GM23338 (cell line): Measurements from ENCODE around the gene HEMK1. TPM values are rescaled to one million over a fixed set of nuclear protein-coding genes. Genes with fewer than 3 reads are reported as not detected.

Experiments used
- ATAC-seq: fragments of 200-7000 bp; cut with Tn5 transposase; 3 replicates; pipeline ENCODE4 v1.9.1; 2020
- DNase-seq: peaks from one replicate; pipeline ENCODE4 v3.0.0-alpha.2; 2015; ENCODE audit warnings: low spot score
- H2AFZ ChIP-seq: fragments of 200-600 bp; sonication (generic); 2 replicates; pipeline ENCODE4 v1.8.0; 2016; ENCODE audit warnings: antibody characterized with exemption, mild to moderate bottlenecking, moderate library complexity
- H3F3A ChIP-seq: fragments of 200-600 bp; sonication (generic); replicated peaks from 2 replicates; pipeline ENCODE4 v1.8.0; 2017; ENCODE audit warnings: antibody characterized with exemption, mixed run types, low read depth
- H3K27ac ChIP-seq: fragments of 200-600 bp; sonication (generic); 2 replicates; pipeline ENCODE4 v1.6.1; 2016; ENCODE audit warnings: low read depth
- H3K27me3 ChIP-seq: fragments of 200-600 bp; sonication (generic); 2 replicates; pipeline ENCODE4 v1.8.0; 2016; ENCODE audit warnings: mild to moderate bottlenecking, mixed run types, moderate library complexity; ENCODE audit not compliant: insufficient read depth
- H3K36me3 ChIP-seq: fragments of 200-600 bp; sonication (generic); 2 replicates; pipeline ENCODE4 v1.8.0; 2016; ENCODE audit warnings: mild to moderate bottlenecking; ENCODE audit not compliant: insufficient read depth
- H3K4me1 ChIP-seq: fragments of 200-600 bp; sonication (generic); 2 replicates; pipeline ENCODE4 v1.8.0; 2016; ENCODE audit warnings: mild to moderate bottlenecking, moderate library complexity; ENCODE audit not compliant: insufficient read depth
- H3K4me2 ChIP-seq: fragments of 200-600 bp; sonication (generic); 2 replicates; pipeline ENCODE4 v1.7.1; 2017; ENCODE audit warnings: mixed run types
- H3K4me3 ChIP-seq: fragments of 200-600 bp; sonication (generic); 2 replicates; pipeline ENCODE4 v1.6.1; 2016; ENCODE audit warnings: mixed run types
- H3K79me2 ChIP-seq: fragments of 200-600 bp; sonication (generic); replicated peaks from 2 replicates; pipeline ENCODE4 v1.8.0; 2017; ENCODE audit warnings: mild to moderate bottlenecking; ENCODE audit not compliant: insufficient read depth
- H3K9me2 ChIP-seq: fragments of 200-600 bp; sonication (generic); 2 replicates; pipeline ENCODE4 v1.8.0; 2017; ENCODE audit not compliant: insufficient read depth
- H4K20me1 ChIP-seq: fragments of 200-600 bp; sonication (generic); replicated peaks from 2 replicates; pipeline ENCODE4 v1.8.0; 2017; ENCODE audit warnings: mild to moderate bottlenecking; ENCODE audit not compliant: insufficient read depth
- H3K27ac Mint-ChIP-seq: 2 replicates; pipeline ENCODE4 v1.8.0; 2020; ENCODE audit warnings: inconsistent platforms, mild to moderate bottlenecking, moderate library complexity, mixed read lengths
- H3K27me3 Mint-ChIP-seq: 3 replicates; pipeline ENCODE4 v1.8.0; 2022; ENCODE audit warnings: low read depth, mild to moderate bottlenecking, moderate library complexity, mixed read lengths, inconsistent platforms; ENCODE audit not compliant: insufficient read depth, poor library complexity
- H3K36me3 Mint-ChIP-seq: 3 replicates; pipeline ENCODE4 v1.8.0; 2021; ENCODE audit warnings: low read depth, mild to moderate bottlenecking, inconsistent platforms, moderate library complexity, mixed read lengths
- H3K4me1 Mint-ChIP-seq: 3 replicates; pipeline ENCODE4 v1.8.0; 2020; ENCODE audit warnings: mild to moderate bottlenecking, inconsistent platforms, mixed read lengths
- H3K4me3 Mint-ChIP-seq: 3 replicates; pipeline ENCODE4 v1.8.0; 2021; ENCODE audit warnings: moderate library complexity, mild to moderate bottlenecking, inconsistent platforms, mixed read lengths
- H3K9me3 Mint-ChIP-seq: 3 replicates; pipeline ENCODE4 v1.8.0; 2020; ENCODE audit warnings: moderate library complexity, mild to moderate bottlenecking, inconsistent platforms, mixed read lengths
- CTCF ChIP-seq, 2 experiments: fragments of 200-600 bp in 1 of 2; sonication (generic) in 1 of 2; conservative IDR thresholded peaks; 2 replicates each; pipeline versions ENCODE4 v1.5.1 to v1.6.1; 2016 to 2017; ENCODE audit warnings: antibody characterized with exemption in 2 of 2, low read depth in 2 of 2, mild to moderate bottlenecking in 2 of 2, moderate library complexity in 1 of 2
- ETS1 ChIP-seq: IDR thresholded peaks from 2 replicates; pipeline ENCODE4 v1.6.1; 2016; ENCODE audit warnings: antibody characterized with exemption
- EZH2 ChIP-seq: fragments of 200-600 bp; sonication (generic); IDR thresholded peaks from one replicate; pipeline ENCODE4 v1.8.0; 2017; ENCODE audit warnings: antibody characterized with exemption, mild to moderate bottlenecking, low read depth; ENCODE audit not compliant: unreplicated experiment
- NANOG ChIP-seq: IDR thresholded peaks from 2 replicates; pipeline ENCODE4 v1.6.1; 2016; ENCODE audit warnings: antibody characterized with exemption, borderline replicate concordance
- STAT1 ChIP-seq: IDR thresholded peaks from one replicate; pipeline ENCODE4 v1.6.1; 2016; ENCODE audit warnings: antibody characterized with exemption; ENCODE audit not compliant: unreplicated experiment
- ZNF114 ChIP-seq: fragments of 250-450 bp; sonication (Bioruptor Pico); IDR thresholded peaks from 2 replicates; pipeline ENCODE4 v1.5.0; 2020; ENCODE audit warnings: mild to moderate bottlenecking, moderate library complexity
- ZNF331 ChIP-seq: fragments of 250-450 bp; sonication (Bioruptor Pico); IDR thresholded peaks from 2 replicates; pipeline ENCODE4 v1.5.0; 2020; ENCODE audit warnings: low read depth, mild to moderate bottlenecking, moderate library complexity
- ZNF462 ChIP-seq: fragments of 250-450 bp; sonication (Bioruptor Pico); IDR thresholded peaks from 2 replicates; pipeline ENCODE4 v1.5.0; 2020; ENCODE audit warnings: mild to moderate bottlenecking, moderate library complexity
- polyA plus RNA-seq: library from polyadenylated mRNA; unstranded; fragments of >200 nt; fragmentation: Nextera tagmentation; extraction: Ambion mirVana; gene quantifications from 2 replicates; pipeline ENCODE4 v1.2.1, GENCODE V29; 2016
- total RNA-seq: library from RNA; depleted of rRNA; stranded (reverse); fragments of >200 nt; shearing (Covaris generic); gene quantifications from 2 replicates; pipeline ENCODE4 v1.2.3, GENCODE V29; 2014

HEMK1 gene
- total and polyA plus RNA-seq, 2 experiments from 2014 or later, result 5.6 to 10.1 TPM

- Histone ChIP-seq H3K4me1 (peaks cover 22% of the 10 kb centered on the region), H3K4me3 (no peak overlapping the region), H3K4me2 (no peak overlapping the region), H4K20me1 (no peaks in the 10 kb centered on the region), H3K27me3 (peaks cover 1% of the 10 kb centered on the region; the same call in 1 of the 2 replicates), H3K27ac (no peak overlapping the region), H2AFZ (no peak overlapping the region), H3K9me2 (no peaks in the 10 kb centered on the region), H3K36me3 (no peaks in the 10 kb centered on the region), H3F3A (no peaks in the 10 kb centered on the region), H3K79me2 (no peaks in the 10 kb centered on the region)
- TF ChIP-seq ETS1 (no peak), EZH2 (no peak), STAT1 (no peak), NANOG (no peak), ZNF114 (CRISPR knock-in tag) (no peak), CTCF (conservative IDR thresholded peaks at IDR 0.05; ENCODE audit: low read depth in 2 of 2) (no peak)
- Mint-ChIP-seq H3K27ac (no peak overlapping the region), H3K36me3 (no peaks in the 10 kb centered on the region; the same call in 2 of the 3 replicates), H3K27me3 (peaks cover 19% of the 10 kb centered on the region), H3K9me3 (peaks cover 3% of the 10 kb centered on the region; the same call in 2 of the 3 replicates), H3K4me1 (peaks cover 43% of the 10 kb centered on the region), H3K4me3 (no peak overlapping the region)
- no peak for DNase-seq
- ATAC-seq, result no peak
Measured at GRCh38 chr3:50536471-50537180, 32.7 kb upstream of the HEMK1 start.

- H3K9me2 ChIP-seq, result no peaks in the 10 kb centered on the region
- DNase-seq, result no peak
- Mint-ChIP-seq H3K4me3 (no peak overlapping the region), H3K9me3 (no peaks in the 10 kb centered on the region), H3K4me1 (peaks cover 39% of the 10 kb centered on the region), H3K27ac (no peak overlapping the region), H3K27me3 (peaks cover 19% of the 10 kb centered on the region), H3K36me3 (no peaks in the 10 kb centered on the region)
- no peak overlapping the region for H3K27ac ChIP-seq
- no peak overlapping the region for H3K4me2 ChIP-seq
- no peaks in the 10 kb centered on the region for H3K79me2 ChIP-seq
- H3F3A ChIP-seq, result no peaks in the 10 kb centered on the region
- H3K36me3 ChIP-seq, result no peaks in the 10 kb centered on the region
- no peaks in the 10 kb centered on the region for H4K20me1 ChIP-seq
- no peak overlapping the region for H3K4me3 ChIP-seq
- ATAC-seq, result no peak
- peaks cover 22% of the 10 kb centered on the region for H3K4me1 ChIP-seq
- no peak overlapping the region for H2AFZ ChIP-seq
- H3K27me3 ChIP-seq, result no peaks in the 10 kb centered on the region
- TF ChIP-seq ZNF331 (CRISPR knock-in tag) (no peak), ZNF462 (CRISPR knock-in tag) (no peak), ZNF114 (CRISPR knock-in tag) (no peak), ETS1 (no peak)
Measured at GRCh38 chr3:50537421-50538129, 31.7 kb upstream of the HEMK1 start.
